ENCODE data around the gene LTBR.

The LTBR gene

GRCh38 chr12:6369916-6370575 lies 13.9 kb upstream of the LTBR start:
- no peak for DNase-seq

DNA sequence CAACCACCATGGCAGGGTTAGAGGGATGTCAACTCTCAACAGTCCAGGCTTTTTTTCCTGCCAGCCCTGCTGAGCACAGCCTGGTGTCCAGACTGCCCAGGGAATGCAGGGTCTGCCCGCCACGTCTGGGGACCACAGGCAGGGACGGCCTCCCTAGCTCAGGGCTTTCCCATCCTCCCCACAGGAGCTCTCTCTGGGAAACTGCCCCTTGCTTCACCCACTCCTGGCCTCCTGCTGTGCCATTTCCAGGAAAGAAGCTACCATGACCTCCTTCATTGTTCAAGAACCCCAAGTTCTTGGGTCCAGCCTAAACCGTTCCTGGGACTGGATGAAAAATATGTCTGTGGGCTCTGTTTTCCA lies 13.4 kb upstream of the LTBR start:
- no peak for DNase-seq

DNA sequence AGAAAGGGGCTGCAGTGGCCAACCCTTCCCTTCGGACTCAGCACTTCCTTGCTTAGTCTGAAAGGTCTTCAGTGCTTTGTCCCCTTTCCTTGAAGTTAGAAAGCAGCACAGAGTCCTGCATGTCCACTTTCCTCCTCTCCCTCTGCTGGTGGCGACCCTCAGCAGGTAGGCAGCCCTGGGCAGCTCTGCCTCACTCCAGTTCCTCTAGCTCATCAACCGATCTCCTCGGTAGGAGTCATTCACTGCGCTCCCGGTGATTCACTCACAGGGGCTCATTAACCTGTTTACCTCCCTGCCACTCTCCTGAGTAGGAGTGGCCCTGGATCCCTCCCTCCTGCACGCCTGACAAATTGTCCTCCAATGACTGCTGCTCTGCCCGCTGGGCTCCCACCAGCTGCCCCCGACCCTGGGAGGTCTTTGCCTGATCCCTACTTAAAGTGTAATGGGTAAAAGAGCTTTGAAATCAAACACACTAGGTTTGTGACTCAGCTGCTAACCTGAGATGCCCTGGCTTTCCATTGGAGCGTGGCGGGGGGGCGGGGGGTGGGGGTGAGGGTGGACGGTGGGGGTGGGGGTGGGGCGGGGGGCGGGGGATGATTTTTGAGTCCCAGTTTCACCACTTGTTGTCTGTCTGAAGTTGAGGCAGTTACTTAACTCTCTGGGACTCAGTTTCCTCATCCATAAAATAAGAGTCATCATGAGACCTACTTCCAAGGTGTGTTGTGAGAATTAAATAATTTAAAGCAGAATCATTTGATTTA lies 12.8 kb upstream of the LTBR start:
- peak; percentile 98 for DNase-seq

GRCh38 chr12:6372403-6373003 lies 11.5 kb upstream of the LTBR start:
- no peak for DNase-seq

- DNase-seq: peak; percentile 52
These were observed 10.8 kb upstream of the LTBR start for GRCh38 chr12:6373022-6373787.

DNA sequence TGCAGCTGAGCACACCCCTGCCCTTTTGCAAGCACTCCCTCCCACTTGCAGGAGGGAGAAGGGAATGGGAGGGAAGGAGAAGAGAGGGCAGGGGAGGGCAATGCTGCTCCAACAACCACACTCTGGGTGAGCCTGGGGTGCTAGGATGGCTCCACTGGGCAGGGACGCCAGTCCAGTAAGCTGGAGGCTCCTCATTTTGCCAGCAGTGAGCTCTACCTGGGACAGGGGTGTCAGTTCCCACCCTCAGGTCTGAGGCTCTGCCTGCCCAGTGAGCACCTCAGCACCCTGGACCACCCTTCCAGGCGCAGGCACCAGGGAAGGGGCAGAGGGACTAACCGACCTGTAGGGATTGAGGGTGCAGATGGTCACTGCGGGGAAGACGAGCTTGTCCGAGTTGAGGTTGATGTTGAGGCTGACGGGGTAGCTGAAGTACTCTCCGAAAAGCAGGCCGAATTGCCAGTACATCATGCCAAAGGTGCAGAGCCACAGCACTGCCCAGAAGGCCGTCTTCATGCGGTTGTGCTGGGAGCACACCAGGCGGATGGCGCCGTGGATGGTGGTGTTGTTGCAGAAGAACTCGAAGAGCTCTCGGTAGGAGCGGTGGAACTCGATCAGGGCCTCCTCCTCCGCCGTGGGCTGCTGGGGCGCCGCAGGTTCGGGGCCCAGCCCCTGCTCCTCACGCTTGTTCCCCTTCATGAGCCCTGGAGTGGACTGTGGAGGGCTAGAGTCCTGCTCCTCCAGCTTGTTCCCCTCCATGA lies 9.8 kb upstream of the LTBR start:
- DNase-seq: no peak

DNA sequence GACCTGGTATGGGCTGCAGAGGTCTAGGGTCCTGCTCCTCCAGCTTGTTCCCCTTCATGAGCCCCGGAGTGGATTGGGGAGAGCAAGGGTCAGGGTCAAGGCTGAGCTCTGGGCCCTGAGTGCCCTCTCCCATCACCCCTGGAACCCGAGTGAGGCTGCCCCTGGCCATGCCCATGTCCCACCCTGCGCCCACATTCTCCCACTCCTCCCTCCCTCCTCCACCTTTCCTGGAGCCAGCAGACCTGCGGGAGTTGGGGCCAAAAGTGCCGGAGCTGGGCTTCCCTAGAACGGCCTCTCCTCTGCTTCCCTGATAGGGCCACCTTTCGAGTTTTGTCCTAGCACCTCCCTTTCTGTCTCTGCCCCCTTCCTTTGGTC lies 9.2 kb upstream of the LTBR start:
- DNase-seq: no peak

DNA sequence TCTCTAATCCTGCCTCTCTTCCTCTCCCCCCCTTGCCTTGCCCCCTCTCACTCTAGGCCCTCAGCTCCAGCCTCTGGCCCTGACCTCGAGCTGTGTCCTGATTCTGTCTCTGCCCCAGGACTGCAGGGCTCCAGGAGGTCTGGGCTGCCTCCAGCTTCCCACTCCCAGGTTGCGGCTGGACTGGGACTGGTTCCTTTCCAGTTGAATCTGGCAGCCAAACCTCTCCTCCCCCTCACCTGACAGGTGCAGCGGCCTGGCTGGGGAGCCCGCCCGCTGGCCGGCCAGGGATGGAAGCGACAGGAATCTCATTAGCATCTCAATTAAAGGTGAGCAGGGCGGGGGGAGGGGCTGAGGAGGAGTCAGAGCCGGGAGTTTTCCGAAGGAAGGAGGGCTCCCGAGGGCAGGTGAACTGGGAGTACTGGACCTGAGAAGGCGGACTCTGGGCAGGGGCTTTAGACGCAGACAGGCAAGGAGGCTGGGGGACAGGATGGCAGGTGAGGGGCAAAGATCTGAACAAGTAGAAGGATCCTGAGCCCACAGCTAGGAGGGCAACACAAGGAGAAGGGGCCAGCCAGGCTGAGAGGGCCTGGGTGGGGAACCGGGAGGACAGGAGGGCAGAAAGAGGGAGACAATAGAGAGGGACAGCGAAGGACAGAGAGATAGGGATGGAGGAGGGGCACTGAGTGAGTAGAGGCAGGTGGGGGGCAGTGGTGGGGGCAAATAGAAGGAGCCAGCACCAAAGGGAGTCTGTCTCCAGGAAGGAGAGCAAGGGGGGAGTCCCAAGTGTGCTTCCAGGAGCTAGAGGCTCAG lies 8.5 kb upstream of the LTBR start, which contains the start of gene SCNN1A:
SCNN1A (minus strand) TSS at position 295 of the 810 bp plus-strand sequence. CDS start 780 bp downstream, outside the sequence.
- no peak for DNase-seq

DNA sequence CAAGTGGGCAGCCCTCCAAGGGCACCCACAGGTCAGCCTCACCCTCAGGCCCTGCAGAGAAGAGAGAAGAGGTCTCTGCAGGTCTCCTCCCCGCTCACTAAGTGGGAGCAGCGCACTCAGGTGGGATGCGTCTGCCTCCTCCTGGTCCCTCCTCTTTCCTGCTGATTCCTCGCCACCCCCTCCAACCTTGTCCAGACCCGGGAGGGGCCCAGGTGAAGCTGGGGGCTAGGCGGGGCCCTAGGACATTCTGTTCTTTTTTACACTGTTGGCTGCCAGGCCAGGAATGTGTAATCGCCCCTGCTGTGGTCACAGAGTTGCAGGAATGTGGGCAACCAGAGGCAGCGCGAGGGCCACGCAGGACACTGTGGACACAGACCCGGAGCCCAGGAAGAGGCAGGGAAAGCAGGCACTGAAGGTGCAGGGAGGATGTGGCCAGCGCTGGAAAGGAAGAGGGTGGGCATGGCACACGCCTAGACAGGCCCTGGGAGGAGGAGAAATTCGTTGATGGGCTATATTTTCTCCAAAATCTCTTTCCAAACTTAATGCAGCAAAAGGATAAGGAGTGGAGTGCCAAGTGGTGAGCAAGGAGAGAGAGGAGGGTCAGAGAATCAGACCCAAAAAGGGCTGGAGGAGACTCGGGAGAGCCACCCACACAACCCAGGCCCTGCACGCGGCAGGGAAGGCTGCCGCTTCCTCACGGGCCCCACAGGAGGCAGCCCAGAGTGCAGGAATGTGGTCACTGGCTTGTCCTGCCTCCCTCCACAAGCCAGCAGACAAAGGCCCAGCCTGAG lies 7.7 kb upstream of the LTBR start:
- no peak for DNase-seq

DNA sequence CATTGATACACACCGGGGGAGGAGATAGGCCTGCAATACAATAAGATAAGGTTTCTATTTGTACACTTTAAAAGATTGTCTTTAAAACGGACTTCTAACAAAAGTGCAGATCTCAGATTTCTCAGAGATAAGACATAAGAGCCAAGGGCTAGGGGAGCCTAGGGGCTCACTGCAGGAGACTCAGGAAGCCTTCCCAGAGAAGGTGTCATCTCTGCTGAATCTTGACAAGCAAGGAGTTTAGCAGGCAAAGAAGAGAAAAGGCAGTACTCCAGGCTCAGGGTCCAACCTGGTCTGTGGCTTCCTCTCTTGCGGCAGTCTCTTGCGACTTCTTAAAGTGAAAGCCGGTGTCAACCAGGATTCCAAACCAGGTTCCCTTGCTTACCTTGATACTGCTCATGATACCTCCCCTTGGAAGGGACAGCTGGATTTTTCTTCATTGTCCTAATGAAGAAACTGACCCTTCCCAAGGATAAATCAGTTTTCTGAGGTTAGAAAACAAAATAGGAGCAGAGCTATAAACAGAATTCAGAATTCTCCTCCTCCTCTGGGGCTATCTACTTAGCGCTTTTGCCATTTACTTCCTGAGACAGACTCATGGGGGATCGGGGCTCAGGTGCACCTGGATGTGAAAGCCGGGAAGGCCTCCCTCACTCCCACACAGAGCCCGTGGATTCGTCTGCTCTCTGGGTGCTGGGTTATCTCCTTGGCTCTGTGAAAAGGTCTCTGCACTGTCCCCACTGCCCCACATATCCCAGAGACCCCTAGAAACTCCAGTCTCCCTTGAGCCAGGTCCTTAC lies 6.9 kb upstream of the LTBR start:
- DNase-seq: no peak

- DNase-seq: no peak
These were observed 6.3 kb upstream of the LTBR start for GRCh38 chr12:6377667-6377994.

DNA sequence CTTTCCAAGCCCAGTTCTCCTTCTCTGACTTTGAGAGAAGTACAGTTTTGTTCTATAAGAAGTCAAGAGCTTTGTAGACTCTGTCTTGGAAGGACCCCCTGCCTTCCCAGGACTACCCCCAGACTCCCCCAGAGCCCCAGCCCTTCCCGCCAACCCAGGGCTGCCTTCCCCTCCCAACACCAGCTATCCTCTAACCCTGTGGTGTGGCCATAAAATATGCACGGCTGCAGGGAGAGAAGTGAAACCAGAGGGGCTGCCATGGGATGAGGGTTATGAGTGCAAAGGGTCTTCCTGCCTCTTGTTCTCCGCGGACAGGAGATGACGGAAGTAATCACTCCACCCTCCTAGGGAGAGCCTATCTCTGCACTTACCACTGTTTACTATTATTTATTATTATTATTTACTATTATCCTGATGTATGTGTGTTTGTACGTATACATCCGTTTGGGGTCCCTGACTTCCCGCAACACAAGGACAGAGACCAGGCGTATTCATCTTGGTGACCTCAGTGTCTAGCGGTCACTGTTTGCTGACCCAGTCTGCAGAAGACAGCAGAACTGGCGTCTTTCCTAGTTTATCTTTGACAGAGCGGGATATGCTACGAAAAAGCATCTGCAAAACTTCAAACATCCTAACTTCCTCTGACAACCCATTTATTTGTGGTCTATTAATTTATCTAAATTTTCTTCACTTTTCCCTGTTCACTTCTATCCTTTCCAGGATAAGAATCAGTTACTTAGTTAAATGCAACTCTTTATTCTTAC lies 5.1 kb upstream of the LTBR start:
- no peak for DNase-seq

- no peak for DNase-seq
These were observed 3.5 kb upstream of the LTBR start for GRCh38 chr12:6380141-6381121.

DNA sequence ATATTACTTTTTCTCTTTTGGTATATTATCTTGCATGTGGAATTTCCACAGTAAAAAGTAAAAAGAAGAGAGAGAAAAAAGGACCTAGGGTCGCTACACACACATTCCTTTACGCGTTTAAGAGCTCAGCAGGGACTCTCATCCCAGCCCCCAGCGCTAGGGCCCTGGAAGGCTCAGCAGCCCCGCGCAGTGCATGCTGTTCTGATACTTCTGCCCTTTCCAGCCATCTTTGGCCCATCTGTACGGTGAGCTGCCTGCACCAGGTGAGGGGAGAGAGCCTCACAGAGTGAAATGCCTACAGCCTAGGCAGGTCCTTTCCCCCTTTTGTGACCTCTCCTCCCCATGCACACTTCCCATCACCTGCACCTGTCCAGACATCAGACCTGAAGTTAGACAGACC lies 1.6 kb upstream of the LTBR start:
- DNase-seq: no peak

- DNase-seq: no peak
These were observed 980 bp upstream of the LTBR start for GRCh38 chr12:6382982-6383381.

DNA sequence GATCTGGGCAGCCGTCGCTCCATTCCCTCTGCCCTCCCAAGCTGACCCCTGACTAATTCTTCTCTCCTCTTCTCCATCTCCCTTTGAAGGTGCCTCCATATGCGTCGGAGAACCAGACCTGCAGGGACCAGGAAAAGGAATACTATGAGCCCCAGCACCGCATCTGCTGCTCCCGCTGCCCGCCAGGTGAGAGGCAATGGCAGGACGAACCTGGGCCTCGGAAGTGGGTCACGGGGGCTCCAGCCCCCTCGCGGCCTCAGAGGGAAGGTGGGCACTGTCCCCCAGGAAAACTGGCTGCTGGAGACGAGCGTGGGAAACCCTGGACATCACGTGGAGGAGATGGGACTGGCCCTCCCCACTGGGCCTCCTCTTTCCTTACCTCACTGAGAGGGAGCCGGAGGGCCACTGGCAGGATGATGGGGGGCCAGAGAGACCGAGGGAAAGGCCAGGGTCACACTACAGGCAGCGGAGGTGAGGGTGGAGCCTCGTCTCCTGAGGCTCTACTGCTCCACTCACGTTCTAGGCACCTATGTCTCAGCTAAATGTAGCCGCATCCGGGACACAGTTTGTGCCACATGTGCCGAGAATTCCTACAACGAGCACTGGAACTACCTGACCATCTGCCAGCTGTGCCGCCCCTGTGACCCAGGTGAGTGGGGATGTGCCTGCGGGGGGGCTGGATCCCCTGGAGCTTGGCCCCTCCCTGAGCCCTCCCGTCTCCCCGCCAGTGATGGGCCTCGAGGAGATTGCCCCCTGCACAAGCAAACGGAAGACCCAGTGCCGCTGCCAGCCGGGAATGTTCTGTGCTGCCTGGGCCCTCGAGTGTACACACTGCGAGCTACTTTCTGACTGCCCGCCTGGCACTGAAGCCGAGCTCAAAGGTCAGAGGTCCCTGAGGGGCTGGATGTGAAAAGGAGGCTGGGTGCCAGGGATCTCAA lies 806 bp downstream of the LTBR start:
- no peak for DNase-seq

DNA sequence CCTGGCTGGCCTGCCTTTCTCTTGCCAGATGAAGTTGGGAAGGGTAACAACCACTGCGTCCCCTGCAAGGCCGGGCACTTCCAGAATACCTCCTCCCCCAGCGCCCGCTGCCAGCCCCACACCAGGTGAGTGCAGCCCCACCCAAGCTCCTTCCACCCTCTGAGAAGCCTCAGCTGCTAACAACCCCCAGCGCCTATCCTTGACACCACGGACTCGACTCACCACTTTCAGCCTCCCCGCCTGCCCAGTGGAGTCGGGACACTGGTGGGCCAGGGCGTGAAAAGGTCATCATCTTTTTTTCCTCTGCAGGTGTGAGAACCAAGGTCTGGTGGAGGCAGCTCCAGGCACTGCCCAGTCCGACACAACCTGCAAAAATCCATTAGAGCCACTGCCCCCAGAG lies 2.1 kb downstream of the LTBR start:
- DNase-seq: no peak
